Uterus (tissue), 4 donors: Measurements from ENCODE around the gene TGM2. TPM values are rescaled to one million over a fixed set of nuclear protein-coding genes. Genes with fewer than 3 reads are reported as not detected.
A peak's percentile ranks its signal among the peaks of the same experiment; 100 is the strongest.

Experiments used
- DNase-seq, 2 donors: peaks; one replicate each; pipeline ENCODE4 v3.0.0-alpha.2; 2019 to 2020
- H3K27ac ChIP-seq, 2 donors: fragments of 200-600 bp; sonication (generic); 1 replicate in 1 of 2; 2 replicates in 1 of 2; pipeline ENCODE4 v1.5.1; 2016 to 2018
- H3K27me3 ChIP-seq, 2 donors: fragments of 200-600 bp; sonication (generic); one replicate each; pipeline ENCODE4 v1.5.1; 2018 to 2019; ENCODE audit warnings: control low read depth in 1 of 2
- H3K36me3 ChIP-seq, 2 donors: fragments of 200-600 bp; sonication (generic); one replicate each; pipeline ENCODE4 v1.5.1; 2019; ENCODE audit warnings: control low read depth in 1 of 2
- H3K4me1 ChIP-seq, 2 donors: fragments of 200-600 bp; sonication (generic); one replicate each; pipeline ENCODE4 v1.5.1; 2018 to 2019; ENCODE audit warnings: control low read depth in 1 of 2
- H3K4me3 ChIP-seq, 2 donors: fragments of 200-600 bp; sonication (generic); 1 replicate in 1 of 2; 2 replicates in 1 of 2; pipeline ENCODE4 v1.5.1; 2018 to 2019; ENCODE audit warnings: mild to moderate bottlenecking in 1 of 2
- H3K9me3 ChIP-seq, 2 donors: fragments of 200-600 bp; sonication (generic); one replicate each; pipeline ENCODE4 v1.5.1; 2019; ENCODE audit warnings: control low read depth in 1 of 2
- CTCF ChIP-seq, 4 experiments: fragments of 200-600 bp in 2 of 4; fragments of 450-650 bp in 2 of 4; sonication (generic) in 2 of 4; IDR thresholded peaks; one replicate each; pipeline ENCODE4 v1.5.1; 2016 to 2019; ENCODE audit warnings: antibody characterized with exemption in 4 of 4, mild to moderate bottlenecking in 2 of 4, moderate library complexity in 1 of 4
- POLR2A ChIP-seq, 2 donors: fragments of 450-650 bp; IDR thresholded peaks; one replicate each; pipeline ENCODE4 v1.6.1; 2016; ENCODE audit warnings: antibody characterized with exemption in 2 of 2, mild to moderate bottlenecking in 1 of 2, moderate library complexity in 1 of 2
- intact Hi-C: fragments of 100-400 bp; cut with DNase I; formaldehyde crosslinking; loops from one replicate; pipeline ENCODE4 v1.15.1; 2023; ENCODE audit warnings: low total_unique reads
- total RNA-seq, 4 donors: library from RNA; depleted of rRNA in 3 of 4; stranded (reverse); fragments of >200 nt in 3 of 4; gene quantifications; one replicate each; pipeline versions ENCODE4 v1.1.0 to v1.2.4, GENCODE V29; 2014 to 2023
- donor health status: DM: yes; HTN: yes; CAD: no.

Gene TGM2
- total RNA-seq, 4 donors from 2014 or later = 136 to 639 (median 209) TPM

DNA sequence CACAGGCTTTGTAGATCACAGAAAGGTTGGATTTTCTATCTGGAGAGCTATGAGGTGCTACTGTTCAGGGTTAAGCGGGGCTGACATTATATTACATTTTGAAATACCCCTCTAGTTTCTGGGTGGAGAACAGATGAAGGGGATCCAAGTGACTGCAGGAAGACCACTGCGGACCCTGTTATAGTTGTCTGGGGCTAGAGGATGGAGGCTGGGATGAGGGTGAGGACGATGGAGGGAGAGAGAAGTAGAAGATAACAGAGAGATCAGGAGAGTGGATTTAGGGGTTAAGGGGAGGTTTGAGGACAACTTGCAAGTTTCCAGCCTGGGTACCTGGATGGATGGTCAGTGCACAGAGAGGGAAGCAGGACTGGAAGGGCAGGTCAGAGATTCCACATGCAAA, 43.5 kb upstream of the TGM2 start:
- Histone ChIP-seq H3K4me1 (no peaks in the 10 kb centered on the region), H3K36me3 (no peaks in the 10 kb centered on the region), H3K9me3 (no peaks in the 10 kb centered on the region), H3K27me3 (no peaks in the 10 kb centered on the region), H3K27ac (no peak overlapping the region), H3K4me3 (no peak overlapping the region)
- intact Hi-C loops = no loop called here
- DNase-seq = no peak
- TF ChIP-seq CTCF (IDR thresholded peaks at IDR 0.05) (no peak), POLR2A (IDR thresholded peaks at IDR 0.05) (no peak)

GRCh38 chr20:38208088-38208487, 43.0 kb upstream of the TGM2 start:
- peak in 1 of 2 donors; percentile 5 for DNase-seq
- H3K36me3 ChIP-seq = no peaks in the 10 kb centered on the region
- TF ChIP-seq CTCF (IDR thresholded peaks at IDR 0.05) = no peak
- TF ChIP-seq POLR2A (IDR thresholded peaks at IDR 0.05) = no peak
- no peak overlapping the region for H3K27ac ChIP-seq
- intact Hi-C loops = no loop called here
- H3K9me3 ChIP-seq = no peaks in the 10 kb centered on the region
- H3K4me3 ChIP-seq = no peak overlapping the region
- no peaks in the 10 kb centered on the region for H3K4me1 ChIP-seq
- H3K27me3 ChIP-seq = no peaks in the 10 kb centered on the region

- Histone ChIP-seq H3K4me1 (no peaks in the 10 kb centered on the region), H3K9me3 (no peaks in the 10 kb centered on the region), H3K27ac (no peak overlapping the region), H3K36me3 (no peaks in the 10 kb centered on the region), H3K27me3 (no peaks in the 10 kb centered on the region), H3K4me3 (no peak overlapping the region)
- intact Hi-C loops = no loop called here
- no peak for DNase-seq
- no peak for TF ChIP-seq CTCF (IDR thresholded peaks at IDR 0.05)
- no peak for TF ChIP-seq POLR2A (IDR thresholded peaks at IDR 0.05)
Measured at GRCh38 chr20:38207621-38208020, 42.6 kb upstream of the TGM2 start.

DNA sequence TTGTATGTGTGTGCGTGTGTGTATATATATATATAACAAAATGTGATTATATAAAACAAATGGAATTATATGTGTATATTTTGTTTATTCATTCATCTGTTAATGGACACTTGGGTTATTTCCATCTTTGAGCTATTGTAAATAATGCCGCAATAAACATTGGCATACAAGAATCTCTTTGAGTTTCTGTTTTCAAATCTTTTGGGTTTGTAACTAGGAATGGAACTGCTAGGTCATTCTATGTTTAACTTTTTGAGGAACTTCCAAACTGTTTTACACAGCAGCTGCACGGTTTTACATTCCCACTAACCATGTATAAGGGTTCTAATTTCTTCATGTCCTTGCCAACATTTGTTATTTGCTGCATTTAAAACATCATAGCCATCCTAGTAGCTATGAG, 39.9 kb upstream of the TGM2 start:
- Histone ChIP-seq H3K9me3 (no peaks in the 10 kb centered on the region), H3K4me3 (no peak overlapping the region), H3K4me1 (no peaks in the 10 kb centered on the region), H3K27me3 (no peaks in the 10 kb centered on the region), H3K36me3 (no peaks in the 10 kb centered on the region), H3K27ac (no peak overlapping the region)
- TF ChIP-seq POLR2A (IDR thresholded peaks at IDR 0.05) (no peak), CTCF (IDR thresholded peaks at IDR 0.05) (no peak)
- DNase-seq = no peak
- intact Hi-C loops = no loop called here

- Histone ChIP-seq H3K36me3 (no peaks in the 10 kb centered on the region), H3K4me3 (no peak overlapping the region), H3K4me1 (no peaks in the 10 kb centered on the region), H3K9me3 (no peaks in the 10 kb centered on the region), H3K27ac (no peak overlapping the region), H3K27me3 (no peaks in the 10 kb centered on the region)
- no peak for DNase-seq
- intact Hi-C loops = no loop called here
- TF ChIP-seq POLR2A (IDR thresholded peaks at IDR 0.05) (no peak), CTCF (IDR thresholded peaks at IDR 0.05) (no peak)
Measured at GRCh38 chr20:38203981-38204357, 38.9 kb upstream of the TGM2 start.
